SK-N-SH (cell line): ENCODE data around the gene RPS6KA1. TPM values are rescaled to one million over a fixed set of nuclear protein-coding genes. Genes with fewer than 3 reads are reported as not detected.

Source experiments
- CTCF ChIA-PET: fragments of 300-600, 350-600 bp; formaldehyde crosslinking; extraction: SDS; loops from one replicate; lab custom pipeline; 2021; lab: Yijun Ruan, JAX
- POLR2A ChIA-PET: fragments of 350-600 bp; sonication (Branson Sonifier 250); formaldehyde crosslinking; extraction: SDS; loops from one replicate; lab custom pipeline; 2020; ENCODE audit warnings: antibody characterized with exemption, inconsistent platforms; lab: Yijun Ruan, JAX
- DNase-seq: peaks from one replicate; pipeline ENCODE4 v3.0.0; 2012
- H2AFZ ChIP-seq: fragments of 200-600 bp; sonication (generic); 2 replicates; pipeline ENCODE4 v1.8.1; 2016; ENCODE audit warnings: antibody characterized with exemption, mild to moderate bottlenecking, low read depth
- H3F3A ChIP-seq: fragments of 200-600 bp; sonication (generic); replicated peaks from 2 replicates; pipeline ENCODE3; 2016; ENCODE audit warnings: antibody characterized with exemption, mild to moderate bottlenecking; ENCODE audit not compliant: insufficient read depth
- H3K27ac ChIP-seq, 2 experiments: fragments of 200-500 bp in 1 of 2; fragments of 200-600 bp in 1 of 2; sonication (Bioruptor generic) in 1 of 2; sonication (generic), shearing (Covaris generic) in 1 of 2; 2 replicates each; pipeline versions ENCODE4 v1.5.1 to v1.6.1; 2014 to 2016; ENCODE audit warnings: low read depth in 2 of 2, inconsistent platforms in 1 of 2, low read length in 1 of 2, mild to moderate bottlenecking in 1 of 2, mixed read lengths in 1 of 2
- H3K27me3 ChIP-seq: fragments of 200-600 bp; sonication (generic), shearing (Covaris generic); 2 replicates; pipeline ENCODE4 v1.6.1; 2016; ENCODE audit warnings: mixed run types; ENCODE audit not compliant: insufficient read depth
- H3K36me3 ChIP-seq, 2 experiments: fragments of 200-500 bp in 1 of 2; fragments of 200-600 bp in 1 of 2; sonication (Bioruptor generic) in 1 of 2; sonication (generic) in 1 of 2; replicated peaks in 1 of 2; 2 replicates each; pipeline versions ENCODE3 to v1.5.1; 2014 to 2016; ENCODE audit warnings: low read length in 1 of 2, mild to moderate bottlenecking in 1 of 2; ENCODE audit not compliant: insufficient read depth in 2 of 2, control insufficient read depth in 1 of 2
- H3K4me1 ChIP-seq, 2 experiments: fragments of 200-500 bp in 1 of 2; fragments of 200-600 bp in 1 of 2; sonication (Bioruptor generic) in 1 of 2; sonication (generic), shearing (Covaris generic) in 1 of 2; 2 replicates each; pipeline versions ENCODE4 v1.5.1 to v1.6.1; 2014 to 2016; ENCODE audit warnings: low read depth in 1 of 2, low read length in 1 of 2, mixed run types in 1 of 2; ENCODE audit not compliant: insufficient read depth in 2 of 2, control insufficient read depth in 1 of 2
- H3K4me2 ChIP-seq: fragments of 200-600 bp; sonication (generic), shearing (Covaris generic); 2 replicates; pipeline ENCODE4 v1.6.1; 2017; ENCODE audit warnings: mixed run types
- H3K4me3 ChIP-seq, 2 experiments: fragments of 200-500 bp in 1 of 2; fragments of 200-600 bp in 1 of 2; sonication (Bioruptor generic) in 1 of 2; sonication (generic), shearing (Covaris generic) in 1 of 2; 2 replicates each; pipeline versions ENCODE4 v1.5.1 to v1.8.1; 2014 to 2016; ENCODE audit warnings: low read depth in 2 of 2, inconsistent platforms in 1 of 2, low read length in 1 of 2, mild to moderate bottlenecking in 1 of 2, mixed read lengths in 1 of 2, moderate library complexity in 1 of 2
- H3K79me2 ChIP-seq: fragments of 200-600 bp; sonication (generic); 2 replicates; pipeline ENCODE4 v1.8.1; 2017; ENCODE audit warnings: mild to moderate bottlenecking; ENCODE audit not compliant: insufficient read depth
- H3K9ac ChIP-seq: fragments of 200-600 bp; sonication (generic); 2 replicates; pipeline ENCODE4 v1.6.1; 2017; ENCODE audit warnings: mixed run types
- H3K9me2 ChIP-seq: fragments of 200-600 bp; sonication (generic); 2 replicates; pipeline ENCODE4 v1.6.1; 2017; ENCODE audit warnings: mixed run types
- H3K9me3 ChIP-seq: fragments of 200-600 bp; sonication (generic); 2 replicates; pipeline ENCODE4 v1.6.1; 2017; ENCODE audit warnings: mixed run types, mild to moderate bottlenecking, moderate library complexity
- H4K20me1 ChIP-seq: fragments of 200-600 bp; sonication (generic); 2 replicates; pipeline ENCODE4 v1.6.1; 2017; ENCODE audit warnings: mild to moderate bottlenecking, mixed run types; ENCODE audit not compliant: insufficient read depth
- ELF1 ChIP-seq: IDR thresholded peaks from 2 replicates; pipeline ENCODE4 v1.4.0; 2012
- FOXJ3 ChIP-seq: sonication (generic); formaldehyde crosslinking; IDR thresholded peaks from 2 replicates; pipeline ENCODE4 v1.5.1; 2020; ENCODE audit warnings: mild to moderate bottlenecking, missing genetic modification reagents
- GABPA ChIP-seq: IDR thresholded peaks from 2 replicates; pipeline ENCODE4 v1.4.0; 2012; ENCODE audit warnings: low read depth, mild to moderate bottlenecking
- IRF3 ChIP-seq: fragments of 150-350 bp; IDR thresholded peaks from 2 replicates; pipeline ENCODE4 v1.6.1; 2016; ENCODE audit warnings: mild to moderate bottlenecking, low read depth, low read length
- MAX ChIP-seq: IDR thresholded peaks from 2 replicates; pipeline ENCODE4 v1.4.0; 2012; ENCODE audit warnings: low read depth
- MXI1 ChIP-seq: IDR thresholded peaks from 2 replicates; pipeline ENCODE4 v1.6.1; 2012; ENCODE audit warnings: mild to moderate bottlenecking, low read depth, low read length, improper control_type of control experiment
- NFIC ChIP-seq: IDR thresholded peaks from 2 replicates; pipeline ENCODE4 v1.4.0; 2012; ENCODE audit warnings: borderline replicate concordance
- NRF1 ChIP-seq: IDR thresholded peaks from 2 replicates; pipeline ENCODE4 v1.6.1; 2012; ENCODE audit warnings: low read depth, mild to moderate bottlenecking, low read length
- RCOR1 ChIP-seq: fragments of 150-350 bp; IDR thresholded peaks from 2 replicates; pipeline ENCODE4 v1.6.1; 2017; ENCODE audit warnings: antibody characterized with exemption, low read length
- REST ChIP-seq: IDR thresholded peaks from 2 replicates; pipeline ENCODE4 v1.6.1; 2012; ENCODE audit warnings: mild to moderate bottlenecking, low read depth, low read length, moderate library complexity
- RXRA ChIP-seq: IDR thresholded peaks from 2 replicates; pipeline ENCODE4 v1.4.0; 2012; ENCODE audit warnings: low read depth, mild to moderate bottlenecking, borderline replicate concordance
- SIN3A ChIP-seq: IDR thresholded peaks from 2 replicates; pipeline ENCODE4 v1.6.1; 2012; ENCODE audit warnings: low read depth, mild to moderate bottlenecking, low read length, moderate library complexity, borderline replicate concordance
- TAF1 ChIP-seq: IDR thresholded peaks from 2 replicates; pipeline ENCODE4 v1.6.1; 2012; ENCODE audit warnings: low read depth, mild to moderate bottlenecking, low read length, moderate library complexity, borderline replicate concordance
- TCF12 ChIP-seq: IDR thresholded peaks from 2 replicates; pipeline ENCODE4 v1.4.0; 2012
- TEAD4 ChIP-seq: IDR thresholded peaks from 2 replicates; pipeline ENCODE4 v1.4.0; 2012; ENCODE audit warnings: mild to moderate bottlenecking, borderline replicate concordance; ENCODE audit not compliant: insufficient read depth
- ZBTB33 ChIP-seq: IDR thresholded peaks from 2 replicates; pipeline ENCODE4 v1.4.0; 2012; ENCODE audit warnings: low read depth, borderline replicate concordance
- WGBS: methylation state at CpG from one replicate; pipeline ENCODE4 v1.1.6; 2017; ENCODE audit warnings: low lambda C conversion rate; 5-methylcytosine and 5-hydroxymethylcytosine counted together
- polyA plus RNA-seq, 3 experiments: library from polyadenylated mRNA; depleted of rRNA; stranded (reverse); fragments of >200 nt; gene quantifications; 2 replicates each; pipeline ENCODE4 v1.2.3, GENCODE V29; 2012

Gene RPS6KA1
- polyA plus RNA-seq, 1 of the 3 experiments (the other 2 are of a cell fraction) = 9.7 TPM

- Histone ChIP-seq H3K4me1 (peaks cover 13 to 16% of the 10 kb centered on the region in 2 experiments; a peak in 2 of 4 replicates), H3K27ac (no peak overlapping the region), H3F3A (no peaks in the 10 kb centered on the region), H3K9me3 (no peaks in the 10 kb centered on the region), H4K20me1 (no peaks in the 10 kb centered on the region), H3K79me2 (no peaks in the 10 kb centered on the region), H3K4me3 (no peak overlapping the region), H3K9me2 (no peaks in the 10 kb centered on the region), H3K36me3 (no peaks in the 10 kb centered on the region)
- WGBS = 50% methylated on average over 1 of the region's 1 CpG
- CTCF ChIA-PET = interaction anchor here (0.6 to 1.3 kb wide), 3 partner anchors 35 to 290 kb away, joined by 3 to 8 read pairs (median 3); no protein-coding TSS in a partner anchor
- DNase-seq = no peak
- POLR2A ChIA-PET = no interaction called here
- TF ChIP-seq REST (no peak), MAX (no peak), TCF12 (no peak), GABPA (no peak), FOXJ3 (CRISPR knock-in tag) (no peak), MXI1 (no peak), IRF3 (no peak)
- TF ChIP-seq, all 33 proteins: peak for 0
- no peak overlapping the region for H2AFZ ChIP-seq
- H3K9ac ChIP-seq = no peak overlapping the region
- no peak overlapping the region for H3K4me2 ChIP-seq
- no peaks in the 10 kb centered on the region for H3K27me3 ChIP-seq
Measured at GRCh38 chr1:26535201-26535600, 5.6 kb downstream of the RPS6KA1 start.

GRCh38 chr1:26536081-26536480, 6.5 kb downstream of the RPS6KA1 start:
- no peak for DNase-seq
- CTCF ChIA-PET = interaction anchor here (1.1 to 1.3 kb wide), 2 partner anchors 36 to 253 kb away, joined by 3 to 8 read pairs; no protein-coding TSS in a partner anchor
- 91% methylated on average over 5 of the region's 5 CpGs for whole genome bisulfite sequencing
- Histone ChIP-seq H3K27me3 (no peaks in the 10 kb centered on the region), H3K4me2 (no peak overlapping the region), H3K4me1 (peaks cover 5 to 7% of the 10 kb centered on the region in 2 experiments; a peak in 1 of 4 replicates), H3K79me2 (no peaks in the 10 kb centered on the region), H3K9ac (no peak overlapping the region), H3K27ac (no peak overlapping the region), H3K4me3 (no peak overlapping the region), H3K36me3 (no peaks in the 10 kb centered on the region), H3K9me2 (no peaks in the 10 kb centered on the region), H3K9me3 (no peaks in the 10 kb centered on the region), H2AFZ (no peak overlapping the region), H3F3A (no peaks in the 10 kb centered on the region), H4K20me1 (no peaks in the 10 kb centered on the region)
- POLR2A ChIA-PET = no interaction called here
- no peak for TF ChIP-seq ELF1
- no peak for TF ChIP-seq SIN3A
- TF ChIP-seq NRF1 = no peak
- TF ChIP-seq TEAD4 = no peak
- TF ChIP-seq TAF1 = no peak
- TF ChIP-seq ZBTB33 = no peak
- no peak for TF ChIP-seq REST
- no peak for TF ChIP-seq RCOR1
- no peak for TF ChIP-seq TCF12
- no peak for TF ChIP-seq RXRA
- no peak for TF ChIP-seq NFIC
